ENCODE measurements around the gene FOXK1. TPM values are rescaled to one million over a fixed set of nuclear protein-coding genes. Genes with fewer than 3 reads are reported as not detected.

FOXK1 gene
- total RNA-seq, 2 donors from 2014 or later, result 19.9 to 28.3 TPM

DNA sequence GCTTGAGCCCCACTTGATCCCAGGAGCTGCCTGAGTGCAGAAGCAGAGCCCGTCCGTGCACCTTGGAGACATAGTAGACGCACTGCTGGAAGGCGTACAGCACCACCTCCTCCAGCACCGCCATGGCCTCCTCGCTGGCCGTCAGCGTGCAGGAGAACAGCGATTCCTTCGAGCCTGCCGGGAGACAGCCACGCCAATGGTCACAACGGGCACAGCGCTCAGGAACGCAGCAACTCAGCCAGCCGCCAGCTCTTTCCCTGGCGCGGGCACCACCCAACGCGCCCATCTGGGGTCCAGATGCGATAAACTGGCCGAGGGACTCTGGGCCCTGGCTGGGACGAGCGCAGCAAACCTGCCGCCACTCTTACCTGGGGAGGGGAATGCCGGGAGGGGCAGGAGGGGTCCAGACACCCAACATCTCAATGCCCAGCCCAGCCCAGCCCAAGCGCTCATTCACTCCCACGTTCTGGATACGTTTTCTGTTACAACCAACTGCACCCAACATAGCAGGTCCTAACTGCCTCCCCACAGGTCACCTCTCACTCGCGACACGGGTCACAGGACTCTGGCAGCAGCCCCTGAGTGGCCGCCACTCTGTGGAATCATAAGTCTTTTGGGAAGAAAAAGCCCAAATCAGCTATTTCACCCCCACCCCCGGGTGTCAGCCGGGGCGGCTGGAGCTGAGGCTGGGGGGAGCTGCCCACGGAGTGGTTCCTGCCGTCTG, 135.2 kb downstream of the FOXK1 start:
- intact Hi-C loops (cut with DNase I, micrococcal nuclease), result no loop called here
- DNase-seq (no peak), ATAC-seq (no peak)

DNA sequence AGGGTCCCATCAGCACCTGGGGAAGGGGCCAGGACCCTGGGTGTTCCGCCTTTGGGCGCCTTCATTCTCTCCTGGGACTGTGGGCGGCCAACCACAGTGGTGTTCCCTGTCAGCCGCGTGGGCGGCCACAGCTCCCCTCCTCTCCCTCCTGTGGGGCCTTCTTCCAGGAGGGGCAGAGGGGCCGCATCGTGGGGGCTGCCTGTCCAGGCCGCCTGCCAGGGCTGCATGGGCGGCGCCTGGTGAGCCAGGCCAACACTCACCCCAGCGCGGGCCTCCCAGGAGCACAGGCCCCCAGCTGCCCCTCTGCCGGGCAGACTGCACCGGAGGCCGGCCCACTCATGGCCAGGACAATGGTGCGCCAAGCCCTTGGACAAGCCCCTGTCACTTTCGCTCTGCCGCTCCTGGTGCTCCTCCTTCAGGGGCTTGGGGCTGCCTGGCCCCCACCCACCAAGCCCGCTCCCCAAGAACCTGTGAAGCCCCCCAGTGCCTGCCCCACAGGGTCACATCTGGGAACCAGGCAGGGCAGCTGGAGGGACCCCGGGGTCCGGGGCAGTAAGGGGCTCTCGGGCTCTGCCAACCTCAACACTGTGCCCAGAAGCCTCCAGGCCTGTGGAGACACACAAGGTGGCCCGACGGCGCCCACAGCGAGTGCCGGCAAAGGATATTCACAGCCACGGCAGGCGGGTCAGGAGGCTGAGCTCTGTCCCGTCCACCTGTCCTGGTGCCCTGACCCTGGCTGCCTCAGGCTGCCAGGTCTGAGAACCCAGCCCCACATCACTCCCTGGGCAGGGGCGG, 136.1 kb downstream of the FOXK1 start:
- no peak for DNase-seq
- intact Hi-C loops (cut with DNase I, micrococcal nuclease), result no loop called here
- ATAC-seq, result no peak

DNA sequence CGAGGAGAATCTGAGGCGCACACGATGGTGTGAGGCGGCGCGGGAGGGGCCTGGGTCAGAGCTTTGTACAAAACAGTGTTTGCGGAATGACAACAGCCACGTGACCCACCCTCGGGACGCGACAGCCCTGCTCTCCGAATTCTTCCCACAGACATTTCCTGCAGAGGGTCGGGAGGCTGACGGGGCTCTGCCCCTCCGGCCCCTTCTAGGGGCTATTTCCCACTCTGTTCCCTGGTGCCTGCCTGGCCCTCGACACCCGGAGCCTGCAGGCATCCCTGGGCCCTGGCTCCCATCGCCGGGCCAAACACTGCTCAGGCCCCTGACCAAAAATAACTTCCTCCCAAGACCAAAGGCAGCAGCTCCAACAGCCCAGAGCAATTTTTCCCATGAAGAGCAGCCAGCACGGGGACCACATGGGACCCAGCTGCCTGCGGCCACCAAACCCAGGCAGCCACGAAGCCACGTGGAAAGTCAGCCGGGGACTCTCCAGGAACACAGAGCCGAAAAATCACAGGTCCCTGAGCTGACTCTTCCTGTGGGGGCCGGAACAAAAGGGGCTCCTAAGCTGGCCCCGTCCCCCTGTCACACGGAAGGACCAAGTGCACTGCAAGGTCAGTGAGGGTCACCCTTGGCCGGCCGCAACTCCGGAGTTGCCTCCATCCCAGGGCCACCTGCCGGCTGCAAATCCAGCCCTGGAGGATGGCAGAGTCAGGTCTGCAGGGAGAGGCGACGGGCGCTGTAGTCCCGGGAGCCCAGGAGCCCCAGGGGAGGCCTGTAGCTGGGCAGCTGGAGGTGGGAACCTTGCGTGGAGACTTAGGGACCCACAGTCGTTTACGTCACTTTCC, 137.7 kb downstream of the FOXK1 start:
- intact Hi-C loops (cut with DNase I, micrococcal nuclease), result no loop called here
- ATAC-seq (no peak), DNase-seq (no peak)

- DNase-seq (no peak), ATAC-seq (no peak)
- intact Hi-C loops (cut with DNase I, micrococcal nuclease), result no loop called here
Observed at GRCh38 chr7:4820405-4820966, 138.4 kb downstream of the FOXK1 start.

Small RNA genes within 50 kb of the gene (microRNA-seq; reads per million reads assigned to microRNA genes)
- gene MIR4656, result 0 reads per million in 2 donors

Other genes starting within 250 kb of the FOXK1 start
- gene AP5Z1, start 93.3 kb downstream of the FOXK1 start, total RNA-seq, result 10 to 100 TPM; 35.8 to 47.5 TPM
- under 1 TPM in 1 of 2 donors, not detected in 1; 0.11 TPM for gene PAPOLB, start 179.7 kb downstream of the FOXK1 start, total RNA-seq
- gene RADIL, start 201.4 kb downstream of the FOXK1 start, total RNA-seq, result 1 to 10 TPM; 1.4 to 1.9 TPM